GM12878 (cell line): Measurements from ENCODE around the gene ARMC9. TPM values are rescaled to one million over a fixed set of nuclear protein-coding genes. Genes with fewer than 3 reads are reported as not detected.

Source experiments
- ATAC-seq: fragments of 200-7000 bp; cut with Tn5 transposase; 3 replicates; pipeline ENCODE4 v1.9.1; 2020; ENCODE audit warnings: mild to moderate bottlenecking, moderate library complexity
- BruUV-seq: library from RNA; stranded (reverse); fragments of 400-500 nt; replicated peaks from 2 replicates; lab custom pipeline; 2021; lab: Mats Ljungman, UMichigan
- CTCF ChIA-PET: fragments of 300-600 bp; sonication (Branson Sonifier 250); formaldehyde crosslinking; extraction: SDS; loops from one replicate; lab custom pipeline; 2021; ENCODE audit warnings: inconsistent platforms; lab: Yijun Ruan, JAX
- POLR2A ChIA-PET: fragments of 350-600 bp; formaldehyde crosslinking; extraction: SDS; loops from one replicate; lab custom pipeline; 2021; ENCODE audit warnings: inconsistent platforms; lab: Charles Lee
- RAD21 ChIA-PET: fragments of 300-600 bp; sonication (Branson Sonifier 250); formaldehyde crosslinking; loops from one replicate; lab custom pipeline; 2023; ENCODE audit warnings: antibody characterized with exemption; ENCODE audit not compliant: unreplicated experiment; lab: Charles Lee
- SMC1A ChIA-PET: fragments of 300-600 bp; sonication (Branson Sonifier 250); formaldehyde crosslinking; loops from one replicate; lab custom pipeline; 2023; ENCODE audit not compliant: unreplicated experiment, uncharacterized antibody; lab: Charles Lee
- DNase-seq: peaks from one replicate; pipeline ENCODE4 v3.0.0-alpha.2; 2011; ENCODE audit warnings: low read depth, low spot score
- FAIRE-seq: peaks from 3 replicates; lab custom pipeline; 2011; peaks lifted over from hg19 to GRCh38; lab: Jason Lieb, UNC
- H2AFZ ChIP-seq: 2 replicates; pipeline ENCODE4 v1.6.0; 2011; ENCODE audit warnings: low read depth, low read length, control low read depth; ENCODE audit not compliant: control insufficient read depth
- H3K27ac ChIP-seq: 2 replicates; pipeline ENCODE4 v1.5.1; 2011; ENCODE audit warnings: control low read depth; ENCODE audit not compliant: control insufficient read depth, insufficient read depth
- H3K27me3 ChIP-seq, 2 experiments: replicated peaks in 1 of 2; 2 replicates each; pipeline versions ENCODE4 v1.6.0 to v1.6.1; 2011; ENCODE audit warnings: low read length in 1 of 2; ENCODE audit not compliant: control insufficient read depth in 2 of 2, insufficient read depth in 2 of 2
- H3K36me3 ChIP-seq, 2 experiments: 2 replicates each; pipeline ENCODE4 v1.5.1; 2011; ENCODE audit warnings: low read length in 1 of 2; ENCODE audit not compliant: control insufficient read depth in 2 of 2, insufficient read depth in 2 of 2
- H3K4me1 ChIP-seq: 2 replicates; pipeline ENCODE4 v1.6.1; 2011; ENCODE audit warnings: mild to moderate bottlenecking, low read length, moderate library complexity, mixed read lengths; ENCODE audit not compliant: control insufficient read depth, insufficient read depth
- H3K4me2 ChIP-seq: 2 replicates; pipeline ENCODE4 v1.6.0; 2011; ENCODE audit warnings: control low read depth; ENCODE audit not compliant: control insufficient read depth, insufficient read depth
- H3K4me3 ChIP-seq: fragments of 200-600 bp; sonication (generic); 2 replicates; pipeline ENCODE4 v1.5.1; 2016
- H3K79me2 ChIP-seq: 2 replicates; pipeline ENCODE4 v1.6.0; 2011; ENCODE audit warnings: low read length; ENCODE audit not compliant: control insufficient read depth, insufficient read depth
- H3K9ac ChIP-seq: 2 replicates; pipeline ENCODE4 v1.8.0; 2011; ENCODE audit warnings: low read length, control low read depth, mixed read lengths; ENCODE audit not compliant: control insufficient read depth, insufficient read depth
- H3K9me3 ChIP-seq: replicated peaks from 3 replicates; pipeline ENCODE4 v1.5.1; 2011; ENCODE audit warnings: mild to moderate bottlenecking, low read length; ENCODE audit not compliant: control insufficient read depth, insufficient read depth
- H4K20me1 ChIP-seq: 2 replicates; pipeline ENCODE4 v1.6.0; 2011; ENCODE audit not compliant: control insufficient read depth, insufficient read depth
- CEBPZ ChIP-seq: fragments of 150-350 bp; IDR thresholded peaks from 2 replicates; pipeline ENCODE4 v1.6.1; 2016; ENCODE audit warnings: low read depth, low read length
- CHD4 ChIP-seq: fragments of 200-600 bp; sonication (generic); IDR thresholded peaks from 2 replicates; pipeline ENCODE4 v1.6.1; 2016; ENCODE audit warnings: mild to moderate bottlenecking
- GATAD2B ChIP-seq: fragments of 450-650 bp; conservative IDR thresholded peaks from 2 replicates; pipeline ENCODE4 v1.6.1; 2017; ENCODE audit warnings: low read depth, mild to moderate bottlenecking, moderate library complexity
- NKRF ChIP-seq: fragments of 450-650 bp; conservative IDR thresholded peaks from 2 replicates; pipeline ENCODE4 v1.6.1; 2017; ENCODE audit warnings: mild to moderate bottlenecking, moderate library complexity
- POLR2AphosphoS2 ChIP-seq: IDR thresholded peaks from 2 replicates; pipeline ENCODE4 v1.6.1; 2011; ENCODE audit warnings: low read depth, mild to moderate bottlenecking, low read length, improper control_type of control experiment, moderate library complexity
- POU2F2 ChIP-seq: IDR thresholded peaks from 3 replicates; pipeline ENCODE4 v1.6.1; 2011; ENCODE audit warnings: low read depth, mild to moderate bottlenecking, low read length, borderline replicate concordance
- SIX5 ChIP-seq: IDR thresholded peaks from 2 replicates; pipeline ENCODE4 v1.6.1; 2011; ENCODE audit warnings: mild to moderate bottlenecking, low read depth, low read length, moderate library complexity; ENCODE audit not compliant: severe bottlenecking
- SMARCA5 ChIP-seq: fragments of 450-650 bp; IDR thresholded peaks from 2 replicates; pipeline ENCODE4 v1.6.1; 2017; ENCODE audit warnings: mild to moderate bottlenecking
- SMC3 ChIP-seq: IDR thresholded peaks from 2 replicates; pipeline ENCODE4 v1.6.1; 2011; ENCODE audit warnings: low read length, improper control_type of control experiment, borderline replicate concordance
- SRF ChIP-seq, 2 experiments: IDR thresholded peaks; 2 replicates each; pipeline ENCODE4 v1.6.1; 2011; ENCODE audit warnings: low read depth in 2 of 2, low read length in 2 of 2, mild to moderate bottlenecking in 1 of 2, moderate library complexity in 1 of 2
- WGBS: methylation state at CpG from one replicate; pipeline ENCODE4 v1.1.6; 2016; ENCODE audit warnings: low lambda C conversion rate; ENCODE audit not compliant: insufficient replicate concordance, insufficient coverage; ENCODE audit errors: missing lambda C conversion rate; 5-methylcytosine and 5-hydroxymethylcytosine counted together
- in situ Hi-C: fragments of 300-500 bp; cut with MboI; formaldehyde crosslinking; loops from 9 replicates; pipeline ENCODE4 v1.14.3; 2018; ENCODE audit warnings: mixed read lengths
- intact Hi-C: fragments of 100-400 bp; cut with micrococcal nuclease; formaldehyde crosslinking; loops from one replicate; pipeline ENCODE4 v1.14.2; 2022; ENCODE audit not compliant: unreplicated experiment
- polyA plus RNA-seq, 11 experiments: library from polyadenylated mRNA; depleted of rRNA in 4 of 11; unstranded in 6 of 11; stranded (reverse) in 5 of 11; fragments of >200 nt; fragmentation: Nextera tagmentation in 4 of 11; fragmentation: Illumina TruSeq in 1 of 11; extraction: Ambion mirVana in 4 of 11; extraction: Trizol in 1 of 11; gene quantifications; 1 replicate in 1 of 11; 2 replicates in 10 of 11; pipeline versions ENCODE4 v1.2.1 to v1.2.3, GENCODE V29; 2011 to 2016; ENCODE audit warnings: inconsistent platforms in 2 of 11, missing spikeins in 2 of 11, low read depth in 1 of 11
- total RNA-seq, 4 experiments: library from RNA; depleted of rRNA in 3 of 4; stranded (reverse); fragments of >200 nt in 3 of 4; fragmentation: Illumina TruSeq in 1 of 4; extraction: Trizol in 1 of 4; gene quantifications; 2 replicates each; pipeline versions ENCODE4 v1.2.1 to v1.2.3, GENCODE V29; 2013 to 2021

The ARMC9 gene
- total and polyA plus RNA-seq, 10 of the 15 experiments (the other 5 are each of a cell fraction or from before 2014, with no cell fraction given): 3.8 to 21.8 (median 10.4) TPM

GRCh38 chr2:231174211-231174651 lies 24.2 kb upstream of the ARMC9 start:
- Histone ChIP-seq H3K9me3 (no peaks in the 10 kb centered on the region), H3K27me3 (no peaks in the 10 kb centered on the region), H3K4me3 (no peak overlapping the region), H3K4me2 (no peak overlapping the region), H4K20me1 (no peaks in the 10 kb centered on the region), H3K36me3 (peaks cover 5 to 13% of the 10 kb centered on the region in 2 experiments), H2AFZ (no peak overlapping the region), H3K4me1 (peaks cover 18% of the 10 kb centered on the region), H3K9ac (no peak overlapping the region), H3K27ac (no peak overlapping the region), H3K79me2 (no peaks in the 10 kb centered on the region)
- ChIA-PET RAD21 (interaction anchor here (1.0 kb wide), 1 partner anchor 13 kb away, joined by 4 read pairs; no protein-coding TSS in a partner anchor), SMC1A (interaction anchor here (0.8 to 1.9 kb wide), 5 partner anchors 8 to 72 kb away, joined by 3 to 6 read pairs (median 3); no protein-coding TSS in a partner anchor), CTCF (interaction anchor here (0.6 to 1.1 kb wide), 4 partner anchors 9 to 63 kb away, joined by 3 read pairs; no protein-coding TSS in a partner anchor), POLR2A (interaction anchor here (0.6 kb wide), 1 partner anchor 35 kb away, joined by 5 read pairs; no protein-coding TSS in a partner anchor)
- no peak for TF ChIP-seq SIX5
- TF ChIP-seq SMC3: no peak
- TF ChIP-seq SMARCA5: no peak
- no peak for TF ChIP-seq NKRF
- no peak for TF ChIP-seq CEBPZ
- no peak for TF ChIP-seq POU2F2
- TF ChIP-seq POLR2AphosphoS2: no peak
- TF ChIP-seq CHD4: no peak
- no peak for TF ChIP-seq SRF (IDR thresholded peaks at IDR 0.05; ENCODE audit: low read depth in 2 of 2, low read length in 2 of 2)
- no peak for TF ChIP-seq GATAD2B
- FAIRE-seq (no peak), DNase-seq (no peak), ATAC-seq (no peak)
- 72% methylated on average over 2 of the region's 2 CpGs for WGBS
- intact Hi-C loops: no loop called here
- BruUV-seq: no TSS peak
- in situ Hi-C loops: no loop called here
